Prostate gland (tissue), 2 donors: ENCODE results near the gene KRTAP3-2. TPM values are rescaled to one million over a fixed set of nuclear protein-coding genes. Genes with fewer than 3 reads are reported as not detected.

ENCODE experiments used
- DNase-seq: peaks from one replicate; pipeline ENCODE4 v3.0.0-alpha.2; 2019; ENCODE audit warnings: low spot score
- H3K27ac ChIP-seq, 2 donors: fragments of 200-600 bp; sonication (generic); 2 replicates each; pipeline ENCODE4 v1.5.1; 2017 to 2019
- H3K27me3 ChIP-seq: fragments of 200-600 bp; sonication (generic); replicated peaks from 2 replicates; pipeline ENCODE4 v1.5.1; 2019; ENCODE audit not compliant: insufficient read depth
- H3K36me3 ChIP-seq, 2 donors: fragments of 200-600 bp; sonication (generic); 1 replicate in 1 of 2; 2 replicates in 1 of 2; pipeline versions ENCODE4 v1.5.1 to v1.8.1; 2017 to 2019
- H3K4me1 ChIP-seq: fragments of 200-600 bp; sonication (generic); replicated peaks from 2 replicates; pipeline ENCODE4 v1.5.1; 2019
- H3K4me3 ChIP-seq, 2 donors: fragments of 200-600 bp; sonication (generic); 2 replicates each; pipeline ENCODE4 v1.5.1; 2017 to 2019
- H3K9me3 ChIP-seq: fragments of 200-600 bp; sonication (generic); 2 replicates; pipeline ENCODE4 v1.5.1; 2017
- POLR2A ChIP-seq: fragments of 450-650 bp; IDR thresholded peaks from one replicate; pipeline ENCODE4 v1.6.1; 2016; ENCODE audit warnings: antibody characterized with exemption, mild to moderate bottlenecking
- POLR2AphosphoS5 ChIP-seq: sonication (generic); formaldehyde crosslinking; IDR thresholded peaks from one replicate; pipeline ENCODE4 v1.6.1; 2017; ENCODE audit warnings: antibody characterized with exemption
- WGBS: methylation state at CpG from one replicate; pipeline ENCODE4 v1.1.5; 2018; 5-methylcytosine and 5-hydroxymethylcytosine counted together
- intact Hi-C: fragments of 100-400 bp; cut with DNase I; formaldehyde crosslinking; loops from one replicate; pipeline ENCODE4 v1.14.2; 2022
- total RNA-seq, 2 donors: library from RNA; depleted of rRNA; stranded (reverse); fragments of >200 nt; gene quantifications; one replicate each; pipeline ENCODE4 v1.1.0, GENCODE V29; 2016
- TF ChIP-seq, protein P1 (sequence below), 4 experiments: fragments of 200-600 bp in 2 of 4; fragments of 450-650 bp in 2 of 4; sonication (generic) in 2 of 4; IDR thresholded peaks; 1 replicate in 3 of 4; 2 replicates in 1 of 4; pipeline ENCODE4 v1.5.1; 2016 to 2019; ENCODE audit warnings: antibody characterized with exemption in 4 of 4, mild to moderate bottlenecking in 2 of 4, moderate library complexity in 2 of 4

Gene KRTAP3-2
- total RNA-seq, 2 donors from 2014 or later = not detected

DNA sequence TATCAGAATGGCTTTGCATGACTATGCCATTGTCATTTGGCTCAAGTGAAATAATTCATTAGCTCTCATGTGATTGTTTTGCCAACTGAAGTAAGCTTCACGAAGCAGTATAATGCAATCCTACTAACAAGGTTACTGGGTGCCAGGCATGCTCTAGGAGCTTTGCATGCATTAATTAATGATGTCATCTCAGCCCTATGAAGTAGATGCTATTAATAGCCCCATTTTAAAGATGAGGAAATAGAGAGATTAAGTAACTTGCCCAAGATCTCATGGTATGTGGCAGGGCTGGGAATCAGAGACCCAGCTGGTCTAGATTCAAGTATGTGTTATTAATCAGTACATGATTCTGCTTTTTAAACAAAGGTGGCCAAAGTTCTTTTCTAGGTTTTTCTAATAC, 47.0 kb downstream of the KRTAP3-2 start:
- no peaks in the 10 kb centered on the region for H3K27me3 ChIP-seq
- TF ChIP-seq, protein P1, sequence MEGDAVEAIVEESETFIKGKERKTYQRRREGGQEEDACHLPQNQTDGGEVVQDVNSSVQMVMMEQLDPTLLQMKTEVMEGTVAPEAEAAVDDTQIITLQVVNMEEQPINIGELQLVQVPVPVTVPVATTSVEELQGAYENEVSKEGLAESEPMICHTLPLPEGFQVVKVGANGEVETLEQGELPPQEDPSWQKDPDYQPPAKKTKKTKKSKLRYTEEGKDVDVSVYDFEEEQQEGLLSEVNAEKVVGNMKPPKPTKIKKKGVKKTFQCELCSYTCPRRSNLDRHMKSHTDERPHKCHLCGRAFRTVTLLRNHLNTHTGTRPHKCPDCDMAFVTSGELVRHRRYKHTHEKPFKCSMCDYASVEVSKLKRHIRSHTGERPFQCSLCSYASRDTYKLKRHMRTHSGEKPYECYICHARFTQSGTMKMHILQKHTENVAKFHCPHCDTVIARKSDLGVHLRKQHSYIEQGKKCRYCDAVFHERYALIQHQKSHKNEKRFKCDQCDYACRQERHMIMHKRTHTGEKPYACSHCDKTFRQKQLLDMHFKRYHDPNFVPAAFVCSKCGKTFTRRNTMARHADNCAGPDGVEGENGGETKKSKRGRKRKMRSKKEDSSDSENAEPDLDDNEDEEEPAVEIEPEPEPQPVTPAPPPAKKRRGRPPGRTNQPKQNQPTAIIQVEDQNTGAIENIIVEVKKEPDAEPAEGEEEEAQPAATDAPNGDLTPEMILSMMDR (IDR thresholded peaks at IDR 0.05) = no peak
- TF ChIP-seq POLR2AphosphoS5 (no peak), POLR2A (no peak)
- no peak overlapping the region for H3K4me3 ChIP-seq
- no peak for DNase-seq
- intact Hi-C loops = no loop called here
- no peaks in the 10 kb centered on the region for H3K36me3 ChIP-seq
- no peaks in the 10 kb centered on the region for H3K4me1 ChIP-seq
- no peaks in the 10 kb centered on the region for H3K9me3 ChIP-seq
- 34% methylated on average over 1 of the region's 1 CpG for WGBS
- H3K27ac ChIP-seq = no peak overlapping the region

DNA sequence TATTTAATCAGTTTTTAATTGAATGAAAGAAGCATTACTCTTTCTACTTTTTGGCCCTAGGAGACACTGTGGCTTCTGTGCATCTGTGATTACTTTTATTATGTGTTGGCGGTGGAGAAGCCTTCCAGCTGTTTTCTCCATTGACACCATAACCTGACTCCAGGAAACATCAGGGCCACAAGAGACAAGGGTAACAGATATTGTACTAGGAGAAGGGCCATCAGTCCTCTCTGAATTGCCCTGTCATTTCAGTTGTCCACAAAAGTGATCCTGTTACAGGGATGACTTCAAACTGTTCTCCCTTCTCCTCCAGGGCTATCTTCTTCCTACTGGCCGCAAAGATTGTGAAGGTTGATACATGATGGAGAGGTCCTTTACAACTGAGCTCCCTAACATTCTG, 47.6 kb downstream of the KRTAP3-2 start:
- no peak overlapping the region for H3K27ac ChIP-seq
- no peak overlapping the region for H3K4me3 ChIP-seq
- WGBS = 87% methylated on average over 2 of the region's 2 CpGs
- H3K27me3 ChIP-seq = no peaks in the 10 kb centered on the region
- H3K36me3 ChIP-seq = no peaks in the 10 kb centered on the region
- intact Hi-C loops = no loop called here
- no peak for TF ChIP-seq POLR2AphosphoS5
- TF ChIP-seq, protein P1 (IDR thresholded peaks at IDR 0.05) = no peak
- no peak for TF ChIP-seq POLR2A
- no peaks in the 10 kb centered on the region for H3K4me1 ChIP-seq
- H3K9me3 ChIP-seq = no peaks in the 10 kb centered on the region
- DNase-seq = no peak

DNA sequence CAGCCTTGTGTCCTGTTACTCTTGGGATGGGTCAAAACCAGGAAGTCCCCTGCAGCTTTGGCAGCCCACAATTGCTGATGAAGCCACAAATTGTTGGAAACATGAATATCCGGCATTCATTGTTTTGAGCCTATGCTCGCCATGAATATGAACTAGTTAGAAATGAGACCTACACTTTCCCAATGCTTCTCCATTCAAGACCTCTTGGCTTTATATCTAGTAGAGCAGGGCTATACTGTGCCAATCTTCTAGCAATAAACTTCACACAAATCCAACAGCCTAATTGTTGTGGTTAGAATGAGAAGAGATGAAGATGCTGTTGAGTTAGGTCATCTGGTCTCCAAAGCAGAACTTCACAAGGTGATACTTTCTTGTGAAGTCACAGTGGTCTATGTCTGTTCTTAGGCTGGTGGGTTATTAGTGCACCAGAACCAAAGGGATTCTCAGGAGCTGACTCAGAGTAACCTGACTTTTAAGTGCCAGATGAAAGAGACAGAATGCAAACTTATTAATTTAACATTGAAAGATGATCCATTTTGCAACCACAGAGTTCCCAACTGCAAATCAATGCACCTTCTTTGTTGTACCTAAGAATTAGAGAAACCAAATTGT, 48.6 kb downstream of the KRTAP3-2 start:
- no peaks in the 10 kb centered on the region for H3K27me3 ChIP-seq
- no peak overlapping the region for H3K27ac ChIP-seq
- H3K4me1 ChIP-seq = no peaks in the 10 kb centered on the region
- no peaks in the 10 kb centered on the region for H3K9me3 ChIP-seq
- no peak for TF ChIP-seq POLR2AphosphoS5
- TF ChIP-seq, protein P1 (IDR thresholded peaks at IDR 0.05) = no peak
- no peak for TF ChIP-seq POLR2A
- DNase-seq = no peak
- WGBS = 94% methylated on average over 2 of the region's 2 CpGs
- no peak overlapping the region for H3K4me3 ChIP-seq
- H3K36me3 ChIP-seq = no peaks in the 10 kb centered on the region
- intact Hi-C loops = no loop called here

DNA sequence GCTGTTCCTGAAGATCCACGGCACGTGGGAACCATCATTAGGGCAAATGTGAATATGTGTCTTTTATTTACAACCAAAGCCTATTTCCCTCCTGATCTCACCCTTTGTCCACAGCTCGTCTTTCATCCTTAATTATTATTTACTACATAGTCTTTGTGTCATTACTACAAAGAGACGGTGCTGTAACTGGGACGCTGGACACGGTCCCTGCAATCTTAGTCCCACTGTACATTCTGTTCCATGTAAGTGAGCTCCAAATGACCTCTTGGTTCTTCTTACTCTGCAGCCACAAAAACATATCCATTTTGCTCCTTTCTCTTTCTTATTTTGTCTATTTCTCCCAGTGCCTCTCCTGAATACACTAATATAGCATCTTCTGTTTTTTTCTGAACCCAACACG, 49.5 kb downstream of the KRTAP3-2 start:
- H3K27ac ChIP-seq = peak overlapping the region in 1 of 2 donors; percentile 10
- DNase-seq = no peak
- H3K4me1 ChIP-seq = no peaks in the 10 kb centered on the region
- H3K36me3 ChIP-seq = no peaks in the 10 kb centered on the region
- WGBS = 56% methylated on average over 7 of the region's 7 CpGs
- intact Hi-C loops = no loop called here
- TF ChIP-seq POLR2A (no peak), POLR2AphosphoS5 (peak; percentile 47)
- TF ChIP-seq, protein P1 (IDR thresholded peaks at IDR 0.05) = no peak
- no peaks in the 10 kb centered on the region for H3K27me3 ChIP-seq
- no peaks in the 10 kb centered on the region for H3K9me3 ChIP-seq
- H3K4me3 ChIP-seq = no peak overlapping the region

DNA sequence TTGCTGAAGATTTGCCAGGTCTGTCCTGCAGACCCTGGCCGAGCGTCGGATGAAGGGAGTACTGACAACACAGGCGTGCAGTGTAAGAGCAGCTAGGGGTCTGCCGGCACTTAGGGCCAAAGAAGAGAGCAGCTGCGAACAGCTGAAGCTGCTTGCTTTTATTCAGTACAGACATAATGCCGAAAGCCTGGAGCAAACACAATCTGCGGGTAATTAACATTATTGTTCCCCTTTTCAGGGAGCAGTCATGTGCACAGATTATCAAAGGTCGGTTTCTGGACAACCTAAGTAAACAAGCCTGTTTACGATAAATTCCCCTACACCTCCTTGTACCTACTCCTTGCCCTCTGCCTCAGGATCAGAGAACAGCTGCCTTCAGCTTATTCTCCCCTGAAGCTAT, 50.3 kb downstream of the KRTAP3-2 start:
- WGBS = 28% methylated on average over 10 of the region's 10 CpGs
- Histone ChIP-seq H3K27ac (no peak overlapping the region), H3K36me3 (no peaks in the 10 kb centered on the region), H3K4me1 (no peaks in the 10 kb centered on the region), H3K27me3 (no peaks in the 10 kb centered on the region), H3K4me3 (no peak overlapping the region), H3K9me3 (no peaks in the 10 kb centered on the region)
- intact Hi-C loops = no loop called here
- no peak for DNase-seq
- TF ChIP-seq, protein P1 (IDR thresholded peaks at IDR 0.05) = no peak
- TF ChIP-seq POLR2AphosphoS5 (no peak), POLR2A (no peak)
